Prostate gland (tissue), 2 donors: Measurements from ENCODE around the gene GPRIN3.

ENCODE experiments used
- CTCF ChIP-seq, 4 experiments: fragments of 200-600 bp in 2 of 4; fragments of 450-650 bp in 2 of 4; sonication (generic) in 2 of 4; IDR thresholded peaks; 1 replicate in 3 of 4; 2 replicates in 1 of 4; pipeline ENCODE4 v1.5.1; 2016 to 2019; ENCODE audit warnings: antibody characterized with exemption in 4 of 4, mild to moderate bottlenecking in 2 of 4, moderate library complexity in 2 of 4
- POLR2A ChIP-seq: fragments of 450-650 bp; IDR thresholded peaks from one replicate; pipeline ENCODE4 v1.6.1; 2016; ENCODE audit warnings: antibody characterized with exemption, mild to moderate bottlenecking
- POLR2AphosphoS5 ChIP-seq: sonication (generic); formaldehyde crosslinking; IDR thresholded peaks from one replicate; pipeline ENCODE4 v1.6.1; 2017; ENCODE audit warnings: antibody characterized with exemption

DNA sequence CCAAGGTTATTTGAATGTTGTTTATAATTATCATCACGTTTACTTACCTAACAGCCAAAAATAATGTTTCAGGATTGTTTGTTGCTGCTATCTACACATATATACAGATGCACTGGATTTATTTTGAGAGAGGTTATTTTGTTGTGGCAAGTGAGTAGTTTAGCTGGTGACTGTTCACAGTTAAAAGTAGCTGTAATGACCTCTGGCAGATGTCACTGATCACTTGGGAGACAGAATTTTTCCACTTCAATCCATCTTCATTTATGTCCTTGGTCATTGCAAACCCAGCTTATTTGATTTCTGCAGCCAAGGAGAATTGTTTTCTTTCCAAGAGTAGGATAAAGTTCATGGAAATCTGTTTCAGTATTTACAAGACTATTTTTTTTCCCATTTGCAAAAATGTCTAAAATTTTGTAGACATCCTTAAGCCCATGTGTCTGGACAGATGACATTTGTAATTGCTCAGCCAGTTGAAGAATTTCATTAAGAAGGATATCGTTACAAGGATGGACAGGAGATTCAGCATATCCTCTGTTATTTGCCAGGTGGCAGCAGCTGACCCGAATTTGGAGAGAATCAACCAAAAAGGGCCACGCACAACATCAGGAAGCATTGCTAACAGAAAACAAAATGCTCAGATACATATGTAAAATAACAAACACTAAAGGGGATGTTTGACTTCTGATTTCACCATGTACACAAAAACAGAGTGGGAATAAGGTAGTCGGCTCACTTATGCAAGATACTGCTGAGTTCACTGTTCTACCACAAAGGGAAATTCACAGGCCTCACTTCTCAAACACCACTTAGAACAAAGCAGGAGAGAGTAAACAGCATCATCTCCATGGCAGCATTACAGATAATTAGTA lies 64.5 kb downstream of the GPRIN3 start:
- TF ChIP-seq POLR2AphosphoS5: no peak
- TF ChIP-seq CTCF (IDR thresholded peaks at IDR 0.05): no peak
- no peak for TF ChIP-seq POLR2A
